NB4 (cell line): Measurements from ENCODE around the gene GLB1L3.

Experiments used
- DNase-seq: peaks from one replicate; pipeline ENCODE4 v3.0.0; 2010; ENCODE audit warnings: low read depth
- H3K4me3 ChIP-seq: one replicate; pipeline ENCODE4 v1.5.1; 2011; ENCODE audit warnings: mild to moderate bottlenecking, low read depth, low read length, moderate library complexity
- CTCF ChIP-seq: IDR thresholded peaks from one replicate; pipeline ENCODE4 v1.5.1; 2012; ENCODE audit warnings: low read depth, low read length
- MAX ChIP-seq: IDR thresholded peaks from 2 replicates; pipeline ENCODE4 v1.6.1; 2011; ENCODE audit warnings: low read depth, low read length
- MYC ChIP-seq: IDR thresholded peaks from 2 replicates; pipeline ENCODE4 v1.6.1; 2011; ENCODE audit warnings: low read depth, low read length
- POLR2A ChIP-seq: IDR thresholded peaks from 2 replicates; pipeline ENCODE4 v1.6.1; 2011; ENCODE audit warnings: mild to moderate bottlenecking; ENCODE audit not compliant: insufficient read length; ENCODE audit errors: extremely low read depth

The GLB1L3 gene

GRCh38 chr11:134257101-134257500 is 19.1 kb upstream of the GLB1L3 start:
- no peak overlapping the region for H3K4me3 ChIP-seq
- no peak for DNase-seq
- TF ChIP-seq MYC (no peak), POLR2A (no peak), CTCF (no peak), MAX (no peak)

GRCh38 chr11:134258577-134258976 is 17.6 kb upstream of the GLB1L3 start:
- no peak overlapping the region for H3K4me3 ChIP-seq
- TF ChIP-seq POLR2A = no peak
- no peak for TF ChIP-seq MAX
- TF ChIP-seq CTCF = no peak
- no peak for TF ChIP-seq MYC
- DNase-seq = no peak

- no peak for TF ChIP-seq MYC
- no peak for TF ChIP-seq CTCF
- TF ChIP-seq POLR2A = no peak
- TF ChIP-seq MAX = no peak
- peak; percentile 47 for DNase-seq
These were observed 15.7 kb upstream of the GLB1L3 start for GRCh38 chr11:134260503-134260902.

GRCh38 chr11:134260983-134261382 is 15.2 kb upstream of the GLB1L3 start:
- H3K4me3 ChIP-seq = no peak overlapping the region
- TF ChIP-seq CTCF (no peak), MYC (no peak), MAX (no peak), POLR2A (no peak)
- DNase-seq = no peak

More at GRCh38 chr11:134260503-134260902, 15.7 kb upstream of the GLB1L3 start:
- no peak overlapping the region for H3K4me3 ChIP-seq

GRCh38 chr11:134261626-134262488 is 14.3 kb upstream of the GLB1L3 start:
- no peak overlapping the region for H3K4me3 ChIP-seq
- DNase-seq = peak; percentile 51
- TF ChIP-seq CTCF (peak; percentile 75), MAX (no peak), MYC (no peak), POLR2A (no peak)
